Measurements from ENCODE around the gene LYSMD1. TPM values are rescaled to one million over a fixed set of nuclear protein-coding genes. Genes with fewer than 3 reads are reported as not detected.

LYSMD1 gene
- total and polyA plus RNA-seq, 2 donors (not counting 3 experiments of a cell fraction or from before 2014, with no cell fraction given): 1.7 to 8.2 TPM

GRCh38 chr1:151146072-151146411 lies 19.7 kb downstream of the LYSMD1 start:
- BruUV-seq (replicated peaks): no TSS peak
- dilution Hi-C loops (cut with MboI; ENCODE audit: extremely low pct_ligation_motif_present, low sequenced_read_pairs): no loop called here

GRCh38 chr1:151145304-151146071 lies 20.2 kb downstream of the LYSMD1 start:
- ChIA-PET CTCF (interaction anchor here (0.6 to 3.2 kb wide), 4 partner anchors 10 to 121 kb away, joined by 3 to 30 read pairs (median 4); no protein-coding TSS in a partner anchor), POLR2A (interaction anchor here (1.1 kb wide), 1 partner anchor 44 kb away, joined by 3 read pairs; the partner anchor contains the start of gene VPS72)
- DNase-seq (ENCODE audit: low read depth, low spot score) (peak; percentile 40), FAIRE-seq (peak; percentile 12)
- no peaks in the 10 kb centered on the region for H3K9me1 ChIP-seq (replicated peaks; ENCODE audit: control insufficient read depth, extremely low read depth, insufficient read depth, low read length)
- peak overlapping the region; percentile 53 for H3K9ac ChIP-seq (replicated peaks; ENCODE audit: extremely low read depth, insufficient read depth, low read length)
- peak overlapping the region; percentile 49 to 81 (median 59) for H3K4me3 ChIP-seq (replicated peaks in 1 of 3; ENCODE audit: insufficient read depth in 1 of 3, low read depth in 1 of 3, low read length in 3 of 3)
- no peaks in the 10 kb centered on the region for H3K9me3 ChIP-seq (replicated peaks; ENCODE audit: control insufficient read depth, insufficient read depth, low read length)
- intact Hi-C loops (cut with micrococcal nuclease) (loop anchor here (1.0 to 5.0 kb wide), 5 partner anchors 10 to 168 kb away; partner anchors contain the start of genes GABPB2 and LYSMD1), dilution Hi-C loops (cut with MboI; ENCODE audit: extremely low pct_ligation_motif_present, low sequenced_read_pairs) (no loop called here)
- no peaks in the 10 kb centered on the region for H3K27me3 ChIP-seq (ENCODE audit: control insufficient read depth in 2 of 2, insufficient read depth in 2 of 2, low read length in 2 of 2)
- TF ChIP-seq POLR2A (IDR thresholded peaks at IDR 0.05; ENCODE audit: low read depth, low read length) (no peak), MYC (IDR thresholded peaks at IDR 0.05; ENCODE audit: low read depth, low read length) (no peak), EZH2 (IDR thresholded peaks at IDR 0.05; ENCODE audit: borderline replicate concordance, low read depth, low read length, severe bottlenecking) (no peak), JUN (IDR thresholded peaks at IDR 0.05; ENCODE audit: borderline replicate concordance, insufficient read depth, insufficient read length, low read depth) (no peak), POLR2AphosphoS5 (IDR thresholded peaks at IDR 0.05; ENCODE audit: insufficient read depth, low read depth, low read length) (no peak), GATA2 (IDR thresholded peaks at IDR 0.05; ENCODE audit: insufficient read depth, insufficient read length, low read depth, low read length) (no peak), FOS (IDR thresholded peaks at IDR 0.05; ENCODE audit: borderline replicate concordance, insufficient read depth, low read length) (no peak)
- TF ChIP-seq, protein P1, sequence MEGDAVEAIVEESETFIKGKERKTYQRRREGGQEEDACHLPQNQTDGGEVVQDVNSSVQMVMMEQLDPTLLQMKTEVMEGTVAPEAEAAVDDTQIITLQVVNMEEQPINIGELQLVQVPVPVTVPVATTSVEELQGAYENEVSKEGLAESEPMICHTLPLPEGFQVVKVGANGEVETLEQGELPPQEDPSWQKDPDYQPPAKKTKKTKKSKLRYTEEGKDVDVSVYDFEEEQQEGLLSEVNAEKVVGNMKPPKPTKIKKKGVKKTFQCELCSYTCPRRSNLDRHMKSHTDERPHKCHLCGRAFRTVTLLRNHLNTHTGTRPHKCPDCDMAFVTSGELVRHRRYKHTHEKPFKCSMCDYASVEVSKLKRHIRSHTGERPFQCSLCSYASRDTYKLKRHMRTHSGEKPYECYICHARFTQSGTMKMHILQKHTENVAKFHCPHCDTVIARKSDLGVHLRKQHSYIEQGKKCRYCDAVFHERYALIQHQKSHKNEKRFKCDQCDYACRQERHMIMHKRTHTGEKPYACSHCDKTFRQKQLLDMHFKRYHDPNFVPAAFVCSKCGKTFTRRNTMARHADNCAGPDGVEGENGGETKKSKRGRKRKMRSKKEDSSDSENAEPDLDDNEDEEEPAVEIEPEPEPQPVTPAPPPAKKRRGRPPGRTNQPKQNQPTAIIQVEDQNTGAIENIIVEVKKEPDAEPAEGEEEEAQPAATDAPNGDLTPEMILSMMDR (IDR thresholded peaks at IDR 0.05; ENCODE audit: extremely low read depth in 1 of 2, insufficient read depth in 1 of 2, low read depth in 1 of 2, low read length in 2 of 2): no peak
- TF ChIP-seq, protein P2, sequence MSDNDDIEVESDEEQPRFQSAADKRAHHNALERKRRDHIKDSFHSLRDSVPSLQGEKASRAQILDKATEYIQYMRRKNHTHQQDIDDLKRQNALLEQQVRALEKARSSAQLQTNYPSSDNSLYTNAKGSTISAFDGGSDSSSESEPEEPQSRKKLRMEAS (IDR thresholded peaks at IDR 0.05; ENCODE audit: insufficient read depth, insufficient read length): no peak
- no peaks in the 10 kb centered on the region for H4K20me1 ChIP-seq (replicated peaks; ENCODE audit: control insufficient read depth, extremely low read depth, insufficient read depth, low read length)
- H3K4me2 ChIP-seq (ENCODE audit: insufficient read depth, low read length): peak overlapping the region; percentile 96
- peaks cover 0 to 6% of the 10 kb centered on the region in 2 experiments for H3K36me3 ChIP-seq (ENCODE audit: control insufficient read depth in 2 of 2, extremely low read depth in 1 of 2, insufficient read depth in 2 of 2, low read length in 2 of 2)
- BruUV-seq (replicated peaks): no TSS peak
- peak overlapping the region; percentile 79 for H2AFZ ChIP-seq (ENCODE audit: low read depth, low read length)
- no peaks in the 10 kb centered on the region for H3K79me2 ChIP-seq (ENCODE audit: control insufficient read depth, insufficient read depth, low read length)
- H3K27ac ChIP-seq (ENCODE audit: insufficient read depth, low read depth, low read length): no peak overlapping the region
- peaks cover 29% of the 10 kb centered on the region for H3K4me1 ChIP-seq (ENCODE audit: control insufficient read depth, extremely low read depth, insufficient read depth, low read length)

More at GRCh38 chr1:151146072-151146411, 19.7 kb downstream of the LYSMD1 start:
- Histone ChIP-seq H3K4me3 (replicated peaks in 1 of 3; ENCODE audit: insufficient read depth in 1 of 3, low read depth in 1 of 3, low read length in 3 of 3) (peak overlapping the region; percentile 49 to 81 (median 59)), H3K79me2 (ENCODE audit: control insufficient read depth, insufficient read depth, low read length) (no peaks in the 10 kb centered on the region), H3K4me1 (ENCODE audit: control insufficient read depth, extremely low read depth, insufficient read depth, low read length) (peaks cover 29% of the 10 kb centered on the region), H3K9ac (replicated peaks; ENCODE audit: extremely low read depth, insufficient read depth, low read length) (peak overlapping the region; percentile 53), H4K20me1 (replicated peaks; ENCODE audit: control insufficient read depth, extremely low read depth, insufficient read depth, low read length) (no peaks in the 10 kb centered on the region), H3K27me3 (ENCODE audit: control insufficient read depth in 2 of 2, insufficient read depth in 2 of 2, low read length in 2 of 2) (no peaks in the 10 kb centered on the region), H3K36me3 (ENCODE audit: control insufficient read depth in 2 of 2, extremely low read depth in 1 of 2, insufficient read depth in 2 of 2, low read length in 2 of 2) (peaks cover 0 to 6% of the 10 kb centered on the region in 2 experiments), H3K4me2 (ENCODE audit: insufficient read depth, low read length) (peak overlapping the region; percentile 96), H3K9me3 (replicated peaks; ENCODE audit: control insufficient read depth, insufficient read depth, low read length) (no peaks in the 10 kb centered on the region), H2AFZ (ENCODE audit: low read depth, low read length) (peak overlapping the region; percentile 79), H3K27ac (ENCODE audit: insufficient read depth, low read depth, low read length) (no peak overlapping the region), H3K9me1 (replicated peaks; ENCODE audit: control insufficient read depth, extremely low read depth, insufficient read depth, low read length) (no peaks in the 10 kb centered on the region)
- intact Hi-C loops (cut with micrococcal nuclease): loop anchor here (1.0 to 5.0 kb wide), 5 partner anchors 9 to 169 kb away; partner anchors contain the start of genes GABPB2 and LYSMD1
- FAIRE-seq: no peak
- DNase-seq (ENCODE audit: low read depth, low spot score): peak; percentile 29
- CTCF ChIA-PET: interaction anchor here (3.2 kb wide), 1 partner anchor 46 kb away, joined by 30 read pairs; no protein-coding TSS in a partner anchor
- TF ChIP-seq FOS (IDR thresholded peaks at IDR 0.05; ENCODE audit: borderline replicate concordance, insufficient read depth, low read length) (no peak), EZH2 (IDR thresholded peaks at IDR 0.05; ENCODE audit: borderline replicate concordance, low read depth, low read length, severe bottlenecking) (no peak)
- POLR2A ChIA-PET: no interaction called here
